ENCODE results near the gene GEMIN2.
"Not testable (repeated sequence)": the region's sequence is repeated elsewhere in the genome, so short reads cannot be mapped to it uniquely, and the experiment has no call there.

Gene GEMIN2, protein sequence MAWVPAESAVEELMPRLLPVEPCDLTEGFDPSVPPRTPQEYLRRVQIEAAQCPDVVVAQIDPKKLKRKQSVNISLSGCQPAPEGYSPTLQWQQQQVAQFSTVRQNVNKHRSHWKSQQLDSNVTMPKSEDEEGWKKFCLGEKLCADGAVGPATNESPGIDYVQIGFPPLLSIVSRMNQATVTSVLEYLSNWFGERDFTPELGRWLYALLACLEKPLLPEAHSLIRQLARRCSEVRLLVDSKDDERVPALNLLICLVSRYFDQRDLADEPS

DNA sequence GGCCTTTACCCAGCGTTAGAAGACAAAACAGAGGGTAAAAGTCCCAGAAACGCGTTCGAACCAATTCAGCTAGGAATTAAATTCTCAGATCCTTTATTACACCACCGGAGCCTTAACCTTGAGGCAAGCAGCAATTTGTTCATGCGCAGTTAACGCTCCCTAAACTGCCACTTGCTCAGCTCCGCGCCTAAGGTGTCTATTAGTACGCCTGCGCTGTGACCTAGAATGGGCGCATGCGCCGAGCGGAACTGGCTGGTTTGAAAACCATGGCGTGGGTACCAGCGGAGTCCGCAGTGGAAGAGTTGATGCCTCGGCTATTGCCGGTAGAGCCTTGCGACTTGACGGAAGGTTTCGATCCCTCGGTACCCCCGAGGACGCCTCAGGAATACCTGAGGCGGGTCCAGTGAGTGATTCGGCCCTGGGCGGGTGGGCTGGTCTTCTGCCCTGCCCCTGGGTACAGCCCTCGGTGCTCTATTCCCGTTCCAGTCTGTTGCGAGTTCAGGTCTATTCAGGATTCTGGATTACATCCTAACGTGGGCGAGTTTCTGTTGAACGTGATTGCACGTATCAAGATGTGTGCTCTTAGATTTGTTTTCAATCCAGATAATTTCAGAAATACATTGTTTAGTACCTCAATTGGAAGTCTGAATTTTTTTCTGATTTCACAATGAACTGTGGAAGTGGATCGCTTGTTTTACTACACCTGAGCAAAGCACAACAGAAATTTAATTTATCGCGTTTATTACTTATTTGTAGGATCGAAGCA, at the start of gene GEMIN2:
TSS of gene GEMIN2 (plus strand) at position 251 of the 766 bp plus-strand sequence. CDS start at position 267, 16 bp downstream.
- Mint-ChIP-seq H3K4me3 (peak within 1 kb of the TSS; percentile 90), H3K27me3 (ENCODE audit: low read depth, poor library complexity) (peaks cover 2% of the 10 kb centered on the region), H3K27ac (peak within 1 kb of the TSS; percentile 68), H3K36me3 (ENCODE audit: low read depth) (no peaks in the 10 kb centered on the region), H3K4me1 (peaks cover 26% of the 10 kb centered on the region), H3K9me3 (no peaks in the 10 kb centered on the region)
- TF ChIP-seq, protein P1, sequence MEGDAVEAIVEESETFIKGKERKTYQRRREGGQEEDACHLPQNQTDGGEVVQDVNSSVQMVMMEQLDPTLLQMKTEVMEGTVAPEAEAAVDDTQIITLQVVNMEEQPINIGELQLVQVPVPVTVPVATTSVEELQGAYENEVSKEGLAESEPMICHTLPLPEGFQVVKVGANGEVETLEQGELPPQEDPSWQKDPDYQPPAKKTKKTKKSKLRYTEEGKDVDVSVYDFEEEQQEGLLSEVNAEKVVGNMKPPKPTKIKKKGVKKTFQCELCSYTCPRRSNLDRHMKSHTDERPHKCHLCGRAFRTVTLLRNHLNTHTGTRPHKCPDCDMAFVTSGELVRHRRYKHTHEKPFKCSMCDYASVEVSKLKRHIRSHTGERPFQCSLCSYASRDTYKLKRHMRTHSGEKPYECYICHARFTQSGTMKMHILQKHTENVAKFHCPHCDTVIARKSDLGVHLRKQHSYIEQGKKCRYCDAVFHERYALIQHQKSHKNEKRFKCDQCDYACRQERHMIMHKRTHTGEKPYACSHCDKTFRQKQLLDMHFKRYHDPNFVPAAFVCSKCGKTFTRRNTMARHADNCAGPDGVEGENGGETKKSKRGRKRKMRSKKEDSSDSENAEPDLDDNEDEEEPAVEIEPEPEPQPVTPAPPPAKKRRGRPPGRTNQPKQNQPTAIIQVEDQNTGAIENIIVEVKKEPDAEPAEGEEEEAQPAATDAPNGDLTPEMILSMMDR (IDR thresholded peaks at IDR 0.05): no peak
- DNase-seq: peak; percentile 90

DNA sequence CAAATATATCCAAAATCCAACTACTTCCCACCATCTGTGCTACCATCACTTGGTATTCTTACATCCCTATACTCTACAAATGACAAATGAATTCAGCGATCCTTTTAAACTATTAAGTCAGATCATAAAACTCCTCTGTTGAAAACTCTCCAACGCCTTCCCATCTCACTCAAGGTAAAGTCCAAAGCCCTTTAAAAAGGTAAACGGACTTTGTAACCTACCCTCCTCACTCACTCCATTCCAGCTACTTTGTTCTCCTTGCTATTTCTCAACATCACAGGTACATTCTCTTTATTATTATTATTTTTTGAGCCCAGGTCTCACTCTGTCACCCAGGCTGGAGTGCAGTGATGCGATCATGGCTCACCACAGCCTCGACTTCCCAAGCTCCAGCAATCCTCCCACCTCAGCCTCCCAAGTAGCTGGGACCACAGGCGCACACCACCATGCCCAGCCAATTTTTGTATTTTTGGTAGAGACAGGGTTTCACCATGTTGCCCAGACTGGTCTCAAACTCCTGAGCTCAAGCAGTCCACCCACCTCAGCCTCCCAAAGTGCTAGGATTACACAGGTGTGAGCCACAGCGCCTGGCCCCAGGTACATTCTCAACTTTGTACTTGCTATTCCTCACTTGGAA, 44.8 kb upstream of the GEMIN2 start:
- not testable (repeated sequence) for DNase-seq; H3K4me1 Mint-ChIP-seq; H3K4me3 Mint-ChIP-seq; H3K27me3 Mint-ChIP-seq (ENCODE audit: low read depth, poor library complexity); H3K9me3 Mint-ChIP-seq; H3K27ac Mint-ChIP-seq
- peaks cover 71% of the 10 kb centered on the region for H3K36me3 Mint-ChIP-seq (ENCODE audit: low read depth)

DNA sequence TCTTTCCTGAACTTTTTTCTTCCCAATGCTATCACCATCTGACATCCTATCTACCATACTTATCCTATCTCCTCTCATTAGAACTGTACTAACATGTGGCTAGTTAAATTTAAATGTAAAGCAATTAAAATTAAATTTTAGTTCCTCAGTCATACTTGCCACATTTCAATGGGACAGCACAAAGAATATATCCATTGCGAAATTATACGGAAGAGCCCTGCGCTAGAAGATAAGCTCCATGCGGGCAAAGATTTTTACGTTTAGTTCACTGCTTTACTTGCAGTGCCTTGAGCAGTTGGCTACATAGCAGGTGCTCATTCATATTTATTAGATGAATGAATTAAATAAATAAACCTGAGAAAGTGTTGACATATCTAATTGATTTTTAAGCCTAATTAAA, 44.2 kb upstream of the GEMIN2 start:
- no peak for DNase-seq
- Mint-ChIP-seq H3K4me1 (no peaks in the 10 kb centered on the region), H3K9me3 (peaks cover 4% of the 10 kb centered on the region), H3K36me3 (ENCODE audit: low read depth) (peaks cover 71% of the 10 kb centered on the region), H3K27me3 (ENCODE audit: low read depth, poor library complexity) (no peaks in the 10 kb centered on the region), H3K27ac (no peak overlapping the region), H3K4me3 (no peak overlapping the region)
- TF ChIP-seq, protein P1 (IDR thresholded peaks at IDR 0.05): no peak

DNA sequence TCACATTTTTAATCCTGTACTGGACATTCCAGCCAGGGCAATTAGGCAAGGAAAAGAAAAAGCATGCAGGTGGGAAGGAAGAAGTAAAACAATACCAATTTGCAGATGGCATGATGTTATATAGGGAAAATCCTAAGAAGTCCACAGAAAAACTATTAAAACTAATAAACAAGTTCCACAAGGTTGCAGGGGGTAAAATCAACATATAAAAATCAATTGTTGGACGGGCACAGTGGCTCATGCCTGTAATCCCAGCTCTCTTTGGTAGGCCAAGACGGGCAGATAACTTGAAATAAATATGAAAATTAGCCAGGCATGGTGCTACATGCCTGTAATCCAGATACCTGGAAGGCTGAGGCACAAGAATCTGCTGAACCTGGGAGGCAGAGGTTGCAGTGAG, 43.0 kb upstream of the GEMIN2 start:
- H3K27ac Mint-ChIP-seq: no peak overlapping the region
- no peaks in the 10 kb centered on the region for H3K9me3 Mint-ChIP-seq
- H3K4me3 Mint-ChIP-seq: no peak overlapping the region
- H3K4me1 Mint-ChIP-seq: no peaks in the 10 kb centered on the region
- TF ChIP-seq, protein P1 (IDR thresholded peaks at IDR 0.05): no peak
- H3K36me3 Mint-ChIP-seq (ENCODE audit: low read depth): peaks cover 72% of the 10 kb centered on the region
- no peaks in the 10 kb centered on the region for H3K27me3 Mint-ChIP-seq (ENCODE audit: low read depth, poor library complexity)
- DNase-seq: no peak

DNA sequence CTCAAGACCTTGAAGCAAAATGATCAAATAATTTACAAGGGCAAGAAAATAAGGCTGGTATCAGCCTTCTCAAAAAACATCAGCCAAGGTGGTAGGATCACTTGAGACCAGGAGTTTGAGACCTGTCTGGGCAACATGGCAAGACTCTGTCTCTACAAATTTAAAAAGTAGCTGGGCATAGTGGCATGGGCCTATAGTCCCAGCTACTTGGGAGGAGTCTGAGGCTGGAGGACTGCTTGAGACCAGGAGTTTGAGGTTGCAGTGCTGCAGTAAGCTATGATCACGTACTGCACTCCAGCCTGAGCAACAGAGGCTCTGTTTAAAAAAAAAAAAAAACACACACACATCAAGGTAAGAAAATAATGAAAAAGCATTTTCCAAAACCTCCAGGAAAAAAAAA, 33.2 kb upstream of the GEMIN2 start:
- peaks cover 75% of the 10 kb centered on the region for H3K36me3 Mint-ChIP-seq (ENCODE audit: low read depth)

DNA sequence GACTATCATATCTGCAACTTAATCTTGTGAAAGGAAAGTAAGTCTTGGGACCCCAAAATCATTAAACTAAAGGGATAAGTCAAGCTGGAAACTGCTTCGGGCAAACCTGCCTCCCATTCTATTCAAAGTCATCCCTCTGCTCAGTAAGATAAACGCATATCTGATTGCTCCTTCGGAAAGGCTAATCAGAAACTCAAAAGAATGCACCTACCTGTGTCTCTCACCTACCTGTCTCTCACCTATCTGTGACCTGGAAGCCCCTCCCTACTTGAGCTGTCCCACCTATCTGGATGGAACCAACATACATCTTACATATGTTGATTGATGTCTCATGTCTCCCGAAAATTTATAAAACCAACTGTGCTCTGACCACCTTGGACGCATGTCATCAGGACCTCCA, 31.0 kb upstream of the GEMIN2 start:
- Mint-ChIP-seq H3K27me3 (ENCODE audit: low read depth, poor library complexity) (no peaks in the 10 kb centered on the region), H3K4me3 (no peak overlapping the region), H3K9me3 (no peaks in the 10 kb centered on the region), H3K27ac (no peak overlapping the region), H3K4me1 (no peaks in the 10 kb centered on the region), H3K36me3 (ENCODE audit: low read depth) (peaks cover 80% of the 10 kb centered on the region)
- TF ChIP-seq, protein P1 (IDR thresholded peaks at IDR 0.05): no peak
- DNase-seq: no peak

More for the DNA sequence above, 33.2 kb upstream of the GEMIN2 start:
- TF ChIP-seq, protein P1 (IDR thresholded peaks at IDR 0.05): no peak
- no peak for DNase-seq
- Mint-ChIP-seq H3K9me3 (no peaks in the 10 kb centered on the region), H3K4me1 (no peaks in the 10 kb centered on the region), H3K27ac (no peak overlapping the region), H3K27me3 (ENCODE audit: low read depth, poor library complexity) (no peaks in the 10 kb centered on the region), H3K4me3 (no peak overlapping the region)
